GM21717 (cell line): Measurements from ENCODE around the gene SP140.
"Not testable (repeated sequence)": the region's sequence is repeated elsewhere in the genome, so short reads cannot be mapped to it uniquely, and the experiment has no call there.

Source experiments
- ATAC-seq: cut with Tn5 transposase; IDR thresholded peaks from one replicate; pipeline ENCODE4 v1.9.1; 2021; ENCODE audit warnings: mild to moderate bottlenecking, moderate library complexity; ENCODE audit not compliant: unreplicated experiment

Gene SP140

DNA sequence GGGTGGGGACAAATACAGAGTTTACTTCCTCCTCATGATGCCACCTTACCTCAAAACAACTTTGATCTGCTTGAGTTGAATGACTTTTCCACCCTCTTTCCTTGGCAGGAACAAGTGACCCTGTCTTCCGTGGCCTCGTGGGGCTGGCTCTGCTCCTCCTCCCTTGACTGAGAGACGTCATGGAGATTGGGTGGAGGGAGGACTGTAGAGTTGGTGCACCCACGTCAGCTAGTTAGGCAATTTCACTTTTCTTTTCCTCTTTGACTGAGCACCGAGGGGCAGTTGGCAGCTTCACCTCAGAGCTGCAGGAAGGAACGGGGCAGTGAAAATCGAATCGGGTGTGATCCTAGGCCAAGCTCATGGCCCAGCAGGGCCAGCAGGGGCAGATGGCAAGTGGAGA, at the start of gene SP140:
Gene SP140, plus strand, starts transcription at position 251 of the 400 bp plus-strand sequence. Its CDS starts 109 bp downstream, at position 360.
- peak; percentile 74 for ATAC-seq

DNA sequence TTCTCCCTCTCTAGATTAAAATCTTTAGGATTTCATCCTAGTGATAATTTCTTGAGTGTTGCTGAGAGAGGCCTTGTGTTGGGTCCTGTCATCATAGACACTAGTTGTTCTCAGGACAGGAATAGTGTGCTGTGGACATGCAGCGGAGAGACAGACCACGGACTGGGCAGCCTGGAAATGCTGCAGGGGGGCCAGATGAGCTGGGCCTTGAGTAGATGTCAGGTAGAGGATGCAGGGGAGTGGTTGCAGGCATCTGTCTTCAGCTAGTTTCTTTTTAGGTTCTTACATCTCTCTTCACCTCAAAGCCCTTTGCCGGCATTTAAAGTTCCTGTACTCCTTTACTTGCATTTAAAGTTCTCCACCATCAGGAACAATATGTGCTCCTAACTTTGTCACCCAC, 48.5 kb upstream of the SP140 start:
- ATAC-seq = no peak

DNA sequence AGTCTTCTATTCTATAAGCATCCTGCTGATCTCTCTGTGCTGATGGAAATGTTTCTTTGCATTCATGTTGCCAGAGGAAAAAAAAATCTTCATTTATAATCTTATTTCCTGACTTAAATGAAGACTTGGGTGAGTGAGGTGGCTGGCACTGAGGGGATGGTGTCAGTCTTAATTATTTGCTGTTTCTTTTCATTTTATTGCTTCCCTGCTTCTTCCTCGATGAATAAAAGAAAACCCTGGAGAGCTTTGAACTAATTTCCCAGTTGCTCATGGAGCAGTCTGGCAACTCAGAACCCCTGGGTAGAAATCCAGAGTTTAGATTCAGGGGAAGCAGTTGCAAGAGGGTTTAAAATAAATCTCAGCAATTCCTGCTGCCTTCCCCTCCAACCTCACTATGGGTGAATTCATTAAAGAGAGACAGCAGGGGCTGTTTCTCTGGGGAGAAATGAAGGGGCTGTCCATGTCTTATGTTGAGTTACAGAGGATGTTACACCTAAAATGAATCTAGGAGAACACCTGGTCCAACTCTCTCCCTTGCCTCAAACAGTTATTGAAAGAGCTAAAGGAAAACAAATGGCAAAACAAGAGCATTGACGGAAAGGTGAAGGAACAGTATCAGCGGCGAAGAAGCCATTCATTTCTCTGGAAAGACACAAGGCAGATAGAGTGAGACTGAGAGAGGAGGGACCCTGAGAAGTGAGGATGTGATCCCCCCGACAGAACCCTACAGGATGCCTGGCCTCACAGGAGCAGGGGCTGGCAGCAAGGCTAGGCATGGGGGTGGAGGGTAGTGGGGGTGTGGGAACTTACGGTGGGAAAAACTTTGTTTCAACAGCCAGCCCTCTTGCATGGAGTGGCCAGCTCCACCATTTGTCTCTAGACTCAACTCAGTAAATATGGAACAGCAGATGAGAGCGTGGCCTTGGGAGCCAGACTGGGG, 46.7 kb upstream of the SP140 start:
- no peak for ATAC-seq

DNA sequence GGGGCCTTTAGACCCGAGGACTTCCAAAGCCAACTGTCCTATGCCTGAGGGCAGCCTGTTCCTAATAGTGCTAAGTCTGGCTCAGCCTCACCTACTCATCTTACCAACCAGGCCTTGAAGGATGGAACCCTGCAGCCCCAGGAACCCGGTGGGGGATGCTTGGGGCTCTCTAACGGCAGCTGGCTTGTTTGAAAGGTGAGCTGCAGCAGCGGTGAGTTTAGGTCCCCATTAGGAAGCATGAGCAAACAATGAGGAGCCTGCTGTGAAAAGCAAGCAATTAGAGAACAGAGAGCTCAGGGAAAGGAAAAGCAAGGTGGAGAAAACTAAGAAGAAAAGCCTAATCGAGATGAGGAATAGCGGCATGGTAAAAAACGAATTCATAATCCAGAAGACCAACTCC, 45.6 kb upstream of the SP140 start:
- ATAC-seq = no peak

DNA sequence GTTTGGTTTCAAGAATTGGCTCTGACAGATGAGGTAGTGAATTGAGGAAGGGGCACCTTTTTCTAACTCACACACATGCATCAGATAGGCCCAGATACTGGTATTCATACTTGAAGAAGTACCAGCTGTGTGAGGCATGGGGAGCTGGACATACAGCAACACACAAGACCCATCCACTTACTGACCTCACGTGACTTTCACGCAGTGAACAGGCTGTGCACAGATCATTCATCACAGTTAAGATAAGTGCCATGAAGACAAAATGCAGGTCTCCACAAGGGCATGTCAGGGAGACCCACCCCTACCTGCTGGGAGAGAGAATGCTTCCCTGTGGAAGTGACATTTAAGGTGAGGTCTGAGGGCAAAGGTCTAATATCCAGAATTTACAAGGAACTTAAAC, 44.3 kb upstream of the SP140 start:
- no peak for ATAC-seq

DNA sequence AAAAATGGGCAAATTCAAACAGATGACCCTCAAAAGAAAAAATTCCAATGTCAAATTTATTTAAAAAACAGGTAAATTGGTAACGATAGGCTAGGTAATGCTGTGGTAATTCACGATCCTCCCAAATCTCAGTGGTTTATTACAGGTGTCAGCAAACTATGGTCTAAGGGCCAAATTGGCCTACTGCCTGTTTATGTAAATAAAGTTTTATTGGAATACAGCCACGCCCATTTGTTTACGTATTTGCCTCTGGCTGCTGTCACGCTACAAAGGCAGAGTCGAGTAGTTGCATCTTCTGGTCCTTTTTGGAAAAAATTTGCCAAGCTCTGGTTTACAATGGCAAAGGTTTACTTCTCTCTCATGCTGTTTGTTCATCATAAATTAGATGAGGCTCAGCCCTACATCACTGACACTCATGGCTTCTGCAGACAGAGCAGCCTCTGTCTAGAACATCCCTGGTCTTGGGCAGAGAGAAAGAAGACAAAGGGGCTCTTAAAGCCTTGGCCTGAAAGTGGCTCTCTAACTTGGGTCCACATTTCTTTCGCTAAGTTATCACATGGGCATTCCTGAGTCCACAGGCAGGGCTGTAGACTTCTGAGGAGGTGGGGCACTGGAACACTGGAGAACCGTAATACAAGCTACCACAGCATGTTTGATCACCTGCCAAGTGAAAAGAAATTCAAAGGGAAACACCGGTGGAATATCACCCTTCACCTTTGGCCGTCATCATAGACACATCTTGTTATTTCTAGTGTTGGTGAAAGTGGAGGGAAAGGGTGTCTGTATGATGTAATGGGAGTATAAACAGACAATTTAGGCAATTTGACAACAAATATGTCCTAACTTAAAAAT, 40.6 kb upstream of the SP140 start:
- no peak for ATAC-seq

DNA sequence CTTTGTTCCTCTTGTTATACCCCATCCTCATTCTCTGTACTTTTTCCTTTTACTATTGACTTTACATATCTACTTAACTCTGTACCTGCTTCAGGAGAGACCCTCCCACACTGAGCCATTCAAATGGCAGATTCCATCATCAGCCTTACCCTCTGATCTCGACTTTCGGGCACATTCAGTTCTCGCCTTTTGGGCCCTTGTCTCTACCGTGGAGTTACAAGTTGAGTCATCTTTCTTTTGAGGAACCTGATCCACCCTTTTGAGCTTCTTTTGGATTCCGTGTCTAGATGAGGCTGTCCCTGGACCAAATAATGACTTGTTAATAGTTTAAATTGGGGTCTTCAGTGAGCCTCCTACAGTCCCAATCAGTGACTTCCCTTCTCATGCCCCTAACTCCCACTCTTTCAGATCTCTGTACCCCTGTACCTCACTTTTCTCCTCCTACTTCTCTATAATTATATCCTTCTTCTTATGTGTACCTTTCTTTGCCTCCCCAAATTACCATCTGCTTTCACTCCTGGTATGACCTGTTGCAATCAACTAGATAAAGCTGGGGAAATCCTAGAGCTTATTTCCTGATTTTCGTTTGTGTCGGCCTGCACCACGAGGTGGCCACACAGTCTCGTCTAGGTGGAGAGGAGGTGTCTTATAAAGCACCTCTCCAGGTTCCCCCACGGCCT, 23.0 kb upstream of the SP140 start:
- peak; percentile 61 for ATAC-seq

DNA sequence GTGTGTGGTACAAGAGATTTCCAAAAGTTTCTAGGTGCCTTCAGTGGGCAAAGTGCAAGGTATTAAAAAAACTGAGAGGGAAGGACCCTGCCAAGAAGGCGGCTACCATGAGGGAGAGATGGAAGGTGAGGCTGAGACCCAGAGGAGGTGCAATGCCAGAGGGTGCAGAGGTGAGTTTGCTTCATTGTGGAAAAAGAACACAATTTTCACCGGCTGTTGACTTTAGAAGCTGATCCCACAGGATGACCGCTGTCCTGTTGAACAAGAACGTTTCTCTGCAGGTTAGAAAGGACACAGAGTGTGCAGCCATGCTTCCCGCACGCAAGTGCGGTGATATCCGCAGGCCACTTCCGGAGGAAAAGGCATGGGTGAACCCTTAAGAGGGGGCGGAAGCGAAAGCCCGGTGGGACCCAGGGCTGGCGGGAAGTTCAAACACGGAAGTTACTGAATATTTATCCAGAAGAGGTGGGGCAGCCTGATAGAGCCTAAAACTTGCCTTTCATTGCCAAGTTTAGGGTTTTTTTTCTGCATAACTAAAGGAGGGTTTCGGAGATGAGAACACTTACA, 22.3 kb upstream of the SP140 start:
- ATAC-seq = peak; percentile 44

DNA sequence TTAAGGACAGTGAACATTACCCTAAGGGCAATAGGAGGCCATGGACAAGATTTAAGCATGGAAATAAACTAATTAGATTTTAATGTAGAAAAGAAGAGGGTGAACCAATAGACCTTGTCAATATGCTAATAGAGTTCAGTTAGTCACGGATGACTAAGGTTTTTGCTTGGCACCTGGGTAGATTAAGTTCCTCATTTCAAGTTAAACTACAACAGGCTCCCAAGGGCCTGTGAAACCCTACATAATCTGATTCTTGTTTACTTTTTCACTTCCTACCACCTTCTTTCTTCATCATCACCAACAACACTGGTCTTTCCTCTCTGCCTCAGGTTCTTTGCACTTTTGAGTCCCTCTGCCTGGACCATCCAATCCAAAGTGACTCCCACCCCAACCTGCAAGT, 20.5 kb upstream of the SP140 start:
- peak; percentile 43 for ATAC-seq

DNA sequence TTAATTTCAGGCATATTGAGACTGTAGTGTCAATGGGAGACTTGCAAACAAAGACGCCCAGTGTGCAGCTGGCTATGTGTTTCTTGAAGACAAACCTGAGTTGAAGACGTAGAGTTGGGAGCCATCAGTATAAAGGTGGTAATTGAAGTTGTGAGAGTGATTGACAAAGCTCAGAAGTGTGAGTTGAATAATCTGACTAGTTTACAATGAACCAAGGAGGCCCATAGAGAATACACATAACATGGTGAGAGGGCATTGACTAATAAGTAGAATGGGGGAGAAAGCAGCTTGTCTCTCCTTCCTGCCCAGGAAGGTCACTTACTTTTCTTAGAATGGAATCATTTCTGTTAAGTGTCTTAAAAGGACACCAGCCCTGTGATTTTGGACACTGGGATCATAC, 19.8 kb upstream of the SP140 start:
- no peak for ATAC-seq

DNA sequence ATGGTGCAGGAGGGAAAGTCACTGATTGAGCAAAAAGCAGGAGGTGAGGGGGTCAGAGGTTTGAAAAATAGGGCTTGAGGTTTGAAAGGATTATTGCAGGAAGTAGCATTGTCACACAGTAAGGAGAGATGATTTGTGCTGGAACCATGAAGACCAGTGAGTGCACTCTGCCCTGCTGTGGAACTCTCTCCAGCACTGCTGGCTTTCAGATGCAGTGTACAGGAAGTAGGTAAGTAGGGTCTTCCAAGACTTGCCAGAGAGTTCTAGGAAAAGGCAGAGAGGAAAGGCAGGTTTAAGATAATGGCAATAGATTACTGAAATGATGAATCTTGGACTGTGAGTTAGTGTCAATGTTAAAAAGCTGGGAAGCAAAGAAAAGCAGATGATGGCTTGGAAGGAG, 17.0 kb upstream of the SP140 start:
- ATAC-seq = no peak

DNA sequence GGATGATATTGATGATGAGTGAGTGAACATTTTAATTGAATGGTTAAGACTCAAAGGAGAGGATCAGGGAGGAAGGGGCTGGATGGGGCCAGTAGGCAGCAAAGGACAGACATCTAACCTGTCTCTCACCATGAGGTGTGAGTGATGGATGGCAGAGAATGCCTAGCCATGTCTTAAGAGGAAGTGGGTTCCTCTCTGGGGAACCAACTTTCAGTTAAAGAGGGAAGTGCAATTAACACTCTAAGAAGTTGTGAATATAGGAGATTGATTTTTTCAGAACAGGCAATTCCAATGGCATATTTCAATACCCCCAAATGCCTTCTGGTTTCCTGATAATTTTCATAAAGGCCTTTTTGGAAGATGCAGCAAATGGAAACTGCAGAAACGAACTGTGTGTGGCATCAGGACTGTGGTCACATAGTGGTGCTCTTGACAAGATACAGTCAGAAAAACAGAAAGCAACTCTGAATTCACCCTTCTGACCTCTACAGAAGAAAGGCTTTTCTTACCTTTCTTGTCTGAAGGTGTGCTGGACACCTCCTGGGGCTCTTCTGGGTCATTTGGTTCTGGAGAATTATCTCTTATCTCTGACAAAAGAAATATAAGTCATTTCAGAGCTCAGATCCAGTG, 16.0 kb upstream of the SP140 start:
- ATAC-seq = no peak

DNA sequence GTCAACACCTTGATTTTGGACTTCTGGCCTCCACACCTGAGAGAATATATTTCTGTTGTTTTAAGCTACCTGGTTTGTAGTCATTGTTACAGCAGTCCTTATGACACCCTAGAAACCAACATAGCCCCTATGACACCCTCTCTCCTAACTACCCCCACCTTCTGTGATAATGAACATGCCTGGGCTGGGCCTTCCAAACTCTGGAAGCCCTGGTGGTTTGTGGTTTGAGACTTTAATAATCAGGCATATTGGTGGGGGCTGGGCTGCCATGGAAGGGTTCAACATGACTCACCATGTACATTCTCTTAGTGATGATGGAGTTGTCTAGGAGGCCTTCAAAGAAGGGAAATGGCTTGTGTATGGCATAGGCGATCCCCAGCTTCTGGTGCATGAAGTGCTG, 9.0 kb upstream of the SP140 start:
- ATAC-seq = no peak

DNA sequence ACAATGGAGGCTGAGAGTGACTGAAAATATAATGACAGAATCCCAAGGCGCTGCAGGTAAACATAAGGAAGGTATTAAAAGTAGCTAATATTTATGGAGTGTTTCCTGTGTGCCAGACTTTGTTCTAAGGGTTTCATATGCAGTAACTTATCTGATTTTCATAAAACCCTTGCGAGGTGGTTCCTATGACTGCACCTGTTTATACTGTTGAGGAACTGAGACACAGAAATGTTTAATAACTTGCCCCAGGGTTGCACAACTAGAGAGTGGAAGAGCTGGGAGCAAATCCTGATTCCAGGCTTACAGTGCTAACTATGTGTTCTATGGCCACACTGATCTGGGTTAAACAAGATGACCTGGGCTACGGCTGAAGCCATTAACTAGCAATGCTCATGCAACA, 8.1 kb upstream of the SP140 start:
- no peak for ATAC-seq

DNA sequence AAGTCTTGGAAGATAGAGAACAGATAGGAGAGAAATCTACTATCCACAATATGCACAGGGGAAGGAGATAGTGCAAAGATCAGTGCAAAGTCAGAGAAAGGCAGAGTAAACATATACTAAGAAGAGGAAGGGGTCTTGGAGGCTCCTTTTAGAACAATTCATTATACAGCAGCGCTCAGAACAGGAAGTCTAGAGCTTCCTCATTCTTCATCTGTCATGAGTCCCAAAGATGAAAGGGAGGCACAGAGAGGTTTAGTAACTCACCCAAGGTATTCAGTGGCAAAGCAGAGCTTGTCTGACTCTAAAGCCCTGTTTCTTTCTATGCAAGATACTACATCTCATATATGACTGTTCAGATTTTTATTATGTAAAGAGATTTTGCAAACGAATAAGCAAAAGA, 7.1 kb upstream of the SP140 start:
- ATAC-seq = no peak

DNA sequence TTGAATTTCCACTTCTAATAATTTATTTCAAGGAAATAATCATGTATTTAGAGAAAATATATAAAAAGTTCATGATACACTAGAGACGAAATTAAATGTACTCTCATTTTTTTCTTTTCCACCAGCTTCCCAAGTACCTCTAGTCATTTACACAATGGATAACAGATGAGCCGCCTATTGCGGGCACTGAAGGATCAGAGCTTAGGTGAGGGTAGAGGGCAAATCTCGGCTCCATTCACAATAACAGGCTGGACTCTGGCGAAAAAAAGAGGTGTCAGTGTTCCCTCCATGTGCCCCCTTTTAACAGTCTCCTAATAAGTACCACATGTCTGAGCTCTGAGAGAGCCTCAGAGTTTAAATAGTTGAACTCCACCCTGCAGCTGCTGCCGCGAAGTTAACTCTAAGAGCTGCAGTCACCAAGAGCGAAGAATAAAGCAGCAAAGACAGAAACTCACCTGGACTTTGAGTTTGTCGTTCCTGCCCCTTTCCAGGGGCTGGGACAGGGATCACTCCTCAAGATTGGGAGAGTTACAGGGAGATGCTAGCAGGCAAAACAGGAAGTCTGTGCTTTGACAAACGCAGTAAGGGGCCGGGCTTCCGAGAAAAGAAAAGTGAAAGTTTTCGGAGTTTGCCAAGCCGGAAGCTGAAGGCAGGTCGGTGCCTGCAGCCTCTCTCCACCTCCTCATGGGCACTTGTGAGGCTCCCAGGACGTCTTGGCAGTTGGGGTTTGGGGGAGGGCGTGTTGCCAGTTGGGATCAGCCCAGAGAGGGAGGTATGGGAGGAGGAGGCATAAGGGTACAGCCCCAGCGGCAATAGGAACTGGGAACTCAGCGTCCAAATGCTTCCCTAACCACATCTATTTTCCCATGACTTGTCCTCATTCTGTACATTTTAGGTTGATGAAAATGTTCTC, 5.9 kb upstream of the SP140 start, which contains the start of gene SP110:
Gene SP110, minus strand, starts transcription at position 566 of the 913 bp plus-strand sequence. CDS start 3,057 bp downstream, outside the sequence.
- peak; percentile 71 for ATAC-seq

DNA sequence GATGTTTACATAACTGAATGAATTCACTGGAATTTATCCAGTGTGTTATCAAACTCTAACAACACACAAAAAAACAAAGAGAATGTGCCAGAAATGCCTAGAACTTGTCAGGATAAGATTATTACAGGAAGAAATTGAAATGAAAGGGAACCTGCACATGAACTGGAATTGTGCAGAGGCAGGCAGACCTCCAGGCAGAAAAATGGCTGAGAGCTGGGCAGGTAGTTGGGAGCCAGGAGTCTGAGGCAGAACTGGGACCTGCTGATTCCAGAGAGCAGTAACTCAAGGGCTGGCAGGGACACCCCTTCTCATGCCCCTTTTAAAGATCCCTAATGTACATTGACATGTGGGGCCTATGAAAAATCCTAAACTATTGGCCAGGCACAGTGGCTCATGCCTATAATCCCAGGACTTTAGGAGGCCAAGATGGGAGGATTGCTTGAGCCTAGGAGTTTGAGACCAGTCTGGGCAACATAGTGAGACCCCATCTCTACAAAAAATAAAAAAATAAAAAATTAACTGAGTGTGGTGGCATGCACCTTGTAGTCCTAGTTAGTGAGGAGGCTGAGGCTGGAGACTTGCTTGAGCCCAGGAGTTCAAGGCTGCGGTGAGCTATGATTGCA, 5.1 kb upstream of the SP140 start:
- ATAC-seq = no peak

DNA sequence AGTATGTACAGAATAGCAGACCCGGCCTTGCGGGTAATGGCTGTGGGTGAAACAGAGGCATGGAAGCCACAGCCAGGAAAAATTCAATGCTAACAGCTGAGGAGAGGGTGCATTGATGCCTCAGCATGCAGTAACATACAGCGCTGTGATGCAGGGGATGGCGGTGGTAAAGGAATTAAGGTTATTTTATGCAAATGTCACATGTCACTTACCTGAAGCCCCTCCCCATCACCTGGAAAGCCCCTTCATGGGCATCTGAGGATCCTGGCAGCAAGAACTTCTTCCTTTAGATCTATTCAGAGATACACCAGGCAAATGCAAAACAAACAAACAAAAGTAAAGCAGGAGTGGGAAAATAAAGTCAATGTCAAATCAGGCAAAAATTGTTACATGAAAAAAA, 4.0 kb upstream of the SP140 start:
- ATAC-seq = no peak

DNA sequence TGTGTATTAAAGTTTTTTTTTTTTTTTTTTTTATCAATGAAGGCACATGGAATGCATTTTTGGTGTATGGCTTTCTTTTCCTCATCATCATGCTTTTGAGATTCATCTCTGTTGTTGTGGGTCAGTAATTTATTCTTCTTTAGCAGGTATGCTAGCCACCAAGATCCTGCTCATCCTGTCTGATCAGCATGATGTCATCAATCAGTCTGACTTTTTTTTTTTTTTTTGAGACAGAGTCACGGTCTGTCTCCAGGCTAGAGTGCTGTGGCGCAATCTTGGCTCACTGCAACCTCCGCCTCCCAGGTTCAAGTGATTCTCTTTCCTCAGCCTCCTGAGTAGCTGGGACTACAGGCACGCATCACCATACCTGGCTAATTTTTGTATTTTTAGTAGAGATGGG, 2.7 kb upstream of the SP140 start:
- not testable (repeated sequence) for ATAC-seq
